Cortex of kidney (tissue), 1 donor: ENCODE data around the gene MAP3K2.

Experiments
- DNase-seq: peaks from one replicate; lab custom pipeline; 2025; lab: John Stamatoyannopoulos, UW

MAP3K2 gene, protein sequence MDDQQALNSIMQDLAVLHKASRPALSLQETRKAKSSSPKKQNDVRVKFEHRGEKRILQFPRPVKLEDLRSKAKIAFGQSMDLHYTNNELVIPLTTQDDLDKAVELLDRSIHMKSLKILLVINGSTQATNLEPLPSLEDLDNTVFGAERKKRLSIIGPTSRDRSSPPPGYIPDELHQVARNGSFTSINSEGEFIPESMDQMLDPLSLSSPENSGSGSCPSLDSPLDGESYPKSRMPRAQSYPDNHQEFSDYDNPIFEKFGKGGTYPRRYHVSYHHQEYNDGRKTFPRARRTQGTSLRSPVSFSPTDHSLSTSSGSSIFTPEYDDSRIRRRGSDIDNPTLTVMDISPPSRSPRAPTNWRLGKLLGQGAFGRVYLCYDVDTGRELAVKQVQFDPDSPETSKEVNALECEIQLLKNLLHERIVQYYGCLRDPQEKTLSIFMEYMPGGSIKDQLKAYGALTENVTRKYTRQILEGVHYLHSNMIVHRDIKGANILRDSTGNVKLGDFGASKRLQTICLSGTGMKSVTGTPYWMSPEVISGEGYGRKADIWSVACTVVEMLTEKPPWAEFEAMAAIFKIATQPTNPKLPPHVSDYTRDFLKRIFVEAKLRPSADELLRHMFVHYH

DNA sequence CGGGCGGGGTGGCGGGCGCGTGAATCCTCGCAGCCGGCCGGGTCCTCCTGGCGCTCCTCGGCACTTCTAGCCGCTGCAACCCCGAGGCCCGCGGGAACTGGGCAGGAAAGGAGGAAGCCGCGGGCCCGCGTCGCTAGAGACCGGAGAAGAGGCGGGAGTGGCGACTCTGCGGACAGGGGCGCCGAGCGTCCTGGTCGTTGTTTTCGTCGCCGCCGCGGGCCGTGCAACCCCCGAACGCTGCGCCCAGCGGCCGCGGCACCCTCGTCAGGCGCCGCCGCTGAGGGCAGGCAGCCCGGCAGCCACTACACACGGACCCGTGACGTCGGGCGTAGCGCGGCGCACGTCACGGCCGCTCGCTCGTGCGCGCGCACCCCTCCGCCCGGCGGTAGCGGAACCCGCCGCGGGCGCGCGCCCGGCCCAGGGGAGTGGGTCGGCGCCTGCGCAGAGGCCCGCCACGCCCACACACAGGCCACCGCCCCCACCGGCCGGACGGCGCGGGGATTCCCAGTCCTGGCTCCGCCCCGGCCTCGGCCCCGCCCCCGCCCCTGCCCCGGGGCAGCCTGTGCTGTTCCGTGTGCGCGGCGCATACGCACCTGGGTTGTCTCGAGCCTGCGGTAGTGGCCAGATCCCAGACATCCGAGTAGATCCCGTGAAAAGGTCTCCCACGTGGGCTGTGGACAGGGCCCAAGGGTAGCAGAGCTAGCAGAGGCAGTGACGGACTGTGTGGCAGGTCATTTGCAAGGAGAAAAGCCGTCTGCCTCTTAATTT is at the start of gene MAP3K2:
Gene MAP3K2, minus strand, starts transcription at position 321 of the 768 bp plus-strand sequence. CDS start 44,846 bp downstream, outside the sequence.
- peak; percentile 58 for DNase-seq

DNA sequence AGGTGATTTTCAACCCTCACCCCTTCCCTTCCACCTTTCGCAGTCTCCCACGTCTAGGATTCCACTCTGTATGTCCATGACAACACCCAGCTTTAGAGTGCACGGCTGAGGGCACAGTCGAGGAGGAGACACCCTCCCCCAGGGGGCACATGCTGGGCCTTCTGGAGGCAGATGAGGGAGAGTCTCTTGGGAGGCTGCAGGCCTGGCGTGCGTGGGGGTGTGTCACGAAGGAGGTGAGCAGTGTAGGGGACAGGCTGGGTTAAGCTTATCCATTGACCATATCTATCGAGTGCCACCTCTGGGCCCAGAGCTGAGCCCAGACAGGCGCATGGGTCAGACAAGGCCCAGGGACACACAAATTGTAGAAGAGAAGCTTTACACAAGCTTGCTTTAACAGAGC is 49.3 kb upstream of the MAP3K2 start:
- DNase-seq: no peak

DNA sequence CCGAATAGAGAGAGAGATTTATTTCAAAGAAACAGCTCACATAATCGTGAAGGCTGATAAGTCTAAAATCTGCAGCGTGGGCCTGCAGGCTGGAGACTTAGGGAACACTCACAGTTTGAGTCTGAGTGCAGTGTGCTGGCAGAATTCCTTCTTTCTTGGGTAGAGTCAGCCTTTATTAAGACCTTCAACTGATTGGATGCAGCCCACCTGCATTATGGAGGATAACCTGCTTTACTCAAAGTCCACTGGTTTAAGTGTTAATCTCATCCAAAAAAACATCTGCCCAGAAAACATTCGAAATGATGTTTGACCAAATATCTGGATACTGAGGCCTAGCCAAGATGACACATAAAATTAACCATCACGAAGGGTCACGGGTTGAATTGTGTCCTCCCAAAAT is 46.7 kb upstream of the MAP3K2 start:
- DNase-seq: no peak

DNA sequence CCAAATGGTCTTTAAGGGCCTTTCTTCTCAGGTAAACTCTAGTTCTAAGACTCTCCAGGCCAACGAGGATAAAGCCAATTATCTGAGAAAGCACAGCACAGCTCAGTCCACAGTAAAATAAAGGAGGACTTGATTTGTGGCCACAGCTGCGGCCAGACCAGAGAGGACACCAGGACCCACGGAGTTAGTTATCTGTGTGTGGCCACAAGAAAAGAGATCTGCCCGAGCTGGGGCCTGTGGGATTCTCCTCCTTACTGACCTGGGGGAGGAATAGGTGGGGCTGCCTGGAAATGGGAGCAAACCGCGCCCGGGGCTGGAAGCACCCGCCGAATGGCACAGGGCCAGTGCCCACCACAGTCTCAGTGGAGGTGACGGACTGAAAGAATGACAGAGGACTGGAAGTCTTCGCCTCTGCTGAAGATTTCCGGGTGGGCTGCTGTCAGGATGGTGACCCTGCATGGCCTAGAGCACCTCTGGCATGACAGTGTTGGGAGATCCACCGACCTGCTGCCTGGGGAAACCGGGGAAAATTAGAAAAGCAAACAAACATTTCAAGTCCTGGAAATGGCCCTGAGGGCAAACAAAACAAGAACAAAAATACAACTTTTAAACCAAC is 43.7 kb upstream of the MAP3K2 start:
- DNase-seq: no peak

DNA sequence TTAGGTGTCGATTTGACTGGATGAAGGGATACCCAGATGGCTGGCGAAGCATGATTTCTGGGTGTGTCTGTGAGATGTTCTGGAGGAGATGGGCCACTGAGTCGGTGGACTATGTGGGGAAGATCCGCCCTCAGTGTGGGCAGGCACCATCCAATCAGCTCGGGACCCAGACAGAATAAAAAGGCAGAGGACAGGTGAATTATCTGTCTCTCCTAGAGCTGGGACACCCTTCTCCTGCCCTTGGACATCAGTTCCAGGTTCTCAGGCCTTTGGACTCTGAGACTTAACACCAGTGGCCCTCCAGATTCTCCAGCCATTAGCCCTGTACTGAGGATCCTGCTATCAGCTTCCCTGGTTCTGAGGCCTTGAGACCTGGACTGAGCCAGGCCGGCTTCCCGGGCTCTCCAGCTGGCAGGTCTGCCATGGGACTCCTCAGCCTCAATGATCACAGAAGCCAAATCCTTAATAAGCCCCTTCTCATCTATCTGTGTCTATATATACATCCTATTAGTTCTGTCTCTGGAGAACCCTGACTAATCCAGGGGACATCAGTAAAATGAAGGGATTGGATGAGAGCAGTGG is 42.2 kb upstream of the MAP3K2 start:
- no peak for DNase-seq

DNA sequence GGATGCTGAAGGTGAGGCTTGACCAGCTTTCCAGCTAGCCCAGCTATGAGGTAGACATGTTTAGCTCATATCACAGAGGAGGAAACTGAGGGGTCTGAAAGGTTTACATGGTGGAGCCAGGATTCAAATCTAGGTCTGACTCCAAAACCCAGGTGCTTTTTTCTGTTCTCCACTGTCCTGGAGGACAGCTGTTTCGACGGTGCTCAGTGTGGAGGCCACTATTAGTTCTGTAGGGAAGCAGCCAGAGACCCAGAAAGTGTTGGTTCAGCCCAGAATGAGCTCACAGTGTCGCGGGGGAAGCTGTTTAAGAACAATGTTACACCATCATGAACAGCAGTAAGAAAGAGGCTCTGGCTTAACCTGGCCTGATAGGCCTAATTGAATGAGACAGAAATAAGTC is 41.5 kb upstream of the MAP3K2 start:
- DNase-seq: no peak

DNA sequence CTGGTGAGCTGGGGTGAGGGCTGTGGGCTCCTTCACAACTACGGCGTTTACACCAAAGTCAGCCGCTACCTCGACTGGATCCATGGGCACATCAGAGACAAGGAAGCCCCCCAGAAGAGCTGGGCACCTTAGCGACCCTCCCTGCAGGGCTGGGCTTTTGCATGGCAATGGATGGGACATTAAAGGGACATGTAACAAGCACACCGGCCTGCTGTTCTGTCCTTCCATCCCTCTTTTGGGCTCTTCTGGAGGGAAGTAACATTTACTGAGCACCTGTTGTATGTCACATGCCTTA is 41.0 kb upstream of the MAP3K2 start:
- no peak for DNase-seq

DNA sequence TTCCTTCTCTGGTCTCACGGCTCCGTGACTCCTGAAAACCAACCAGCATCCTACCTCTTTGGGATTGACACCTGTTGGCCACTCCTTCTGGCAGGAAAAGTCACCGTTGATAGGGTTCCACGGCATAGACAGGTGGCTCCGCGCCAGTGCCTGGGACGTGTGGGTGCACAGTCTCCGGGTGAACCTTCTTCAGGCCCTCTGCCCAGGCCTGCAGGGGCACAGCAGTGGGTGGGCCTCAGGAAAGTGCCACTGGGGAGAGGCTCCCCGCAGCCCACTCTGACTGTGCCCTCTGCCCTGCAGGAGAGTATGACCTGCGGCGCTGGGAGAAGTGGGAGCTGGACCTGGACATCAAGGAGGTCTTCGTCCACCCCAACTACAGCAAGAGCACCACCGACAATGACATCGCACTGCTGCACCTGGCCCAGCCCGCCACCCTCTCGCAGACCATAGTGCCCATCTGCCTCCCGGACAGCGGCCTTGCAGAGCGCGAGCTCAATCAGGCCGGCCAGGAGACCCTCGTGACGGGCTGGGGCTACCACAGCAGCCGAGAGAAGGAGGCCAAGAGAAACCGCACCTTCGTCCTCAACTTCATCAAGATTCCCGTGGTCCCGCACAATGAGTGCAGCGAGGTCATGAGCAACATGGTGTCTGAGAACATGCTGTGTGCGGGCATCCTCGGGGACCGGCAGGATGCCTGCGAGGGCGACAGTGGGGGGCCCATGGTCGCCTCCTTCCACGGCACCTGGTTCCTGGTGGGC is 40.5 kb upstream of the MAP3K2 start:
- no peak for DNase-seq

DNA sequence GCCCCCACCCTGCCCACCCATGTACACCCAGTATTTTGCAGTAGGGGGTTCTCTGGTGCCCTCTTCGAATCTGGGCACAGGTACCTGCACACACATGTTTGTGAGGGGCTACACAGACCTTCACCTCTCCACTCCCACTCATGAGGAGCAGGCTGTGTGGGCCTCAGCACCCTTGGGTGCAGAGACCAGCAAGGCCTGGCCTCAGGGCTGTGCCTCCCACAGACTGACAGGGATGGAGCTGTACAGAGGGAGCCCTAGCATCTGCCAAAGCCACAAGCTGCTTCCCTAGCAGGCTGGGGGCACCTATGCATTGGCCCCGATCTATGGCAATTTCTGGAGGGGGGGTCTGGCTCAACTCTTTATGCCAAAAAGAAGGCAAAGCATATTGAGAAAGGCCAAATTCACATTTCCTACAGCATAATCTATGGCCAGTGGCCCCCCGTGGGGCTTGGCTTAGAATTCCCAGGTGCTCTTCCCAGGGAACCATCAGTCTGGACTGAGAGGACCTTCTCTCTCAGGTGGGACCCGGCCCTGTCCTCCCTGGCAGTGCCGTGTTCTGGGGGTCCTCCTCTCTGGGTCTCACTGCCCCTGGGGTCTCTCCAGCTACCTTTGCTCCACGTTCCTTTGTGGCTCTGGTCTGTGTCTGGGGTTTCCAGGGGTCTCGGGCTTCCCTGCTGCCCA is 39.7 kb upstream of the MAP3K2 start:
- DNase-seq: no peak

DNA sequence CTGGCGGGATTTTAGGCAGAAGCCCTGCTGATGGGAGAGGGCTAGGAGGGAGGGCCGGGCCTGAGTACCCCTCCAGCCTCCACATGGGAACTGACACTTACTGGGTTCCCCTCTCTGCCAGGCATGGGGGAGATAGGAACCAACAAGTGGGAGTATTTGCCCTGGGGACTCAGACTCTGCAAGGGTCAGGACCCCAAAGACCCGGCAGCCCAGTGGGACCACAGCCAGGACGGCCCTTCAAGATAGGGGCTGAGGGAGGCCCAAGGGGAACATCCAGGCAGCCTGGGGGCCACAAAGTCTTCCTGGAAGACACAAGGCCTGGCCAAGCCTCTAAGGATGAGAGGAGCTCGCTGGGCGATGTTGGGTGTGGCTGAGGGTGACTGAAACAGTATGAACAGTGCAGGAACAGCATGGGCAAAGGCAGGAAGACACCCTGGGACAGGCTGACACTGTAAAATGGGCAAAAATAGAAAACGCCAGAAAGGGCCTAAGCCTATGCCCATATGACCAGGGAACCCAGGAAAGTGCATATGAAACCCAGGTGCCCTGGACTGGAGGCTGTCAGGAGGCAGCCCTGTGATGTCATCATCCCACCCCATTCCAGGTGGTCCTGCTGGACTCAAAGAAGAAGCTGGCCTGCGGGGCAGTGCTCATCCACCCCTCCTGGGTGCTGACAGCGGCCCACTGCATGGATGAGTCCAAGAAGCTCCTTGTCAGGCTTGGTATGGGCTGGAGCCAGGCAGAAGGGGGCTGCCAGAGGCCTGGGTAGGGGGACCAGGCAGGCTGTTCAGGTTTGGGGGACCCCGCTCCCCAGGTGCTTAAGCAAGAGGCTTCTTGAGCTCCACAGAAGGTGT is 39.0 kb upstream of the MAP3K2 start:
- DNase-seq: no peak

DNA sequence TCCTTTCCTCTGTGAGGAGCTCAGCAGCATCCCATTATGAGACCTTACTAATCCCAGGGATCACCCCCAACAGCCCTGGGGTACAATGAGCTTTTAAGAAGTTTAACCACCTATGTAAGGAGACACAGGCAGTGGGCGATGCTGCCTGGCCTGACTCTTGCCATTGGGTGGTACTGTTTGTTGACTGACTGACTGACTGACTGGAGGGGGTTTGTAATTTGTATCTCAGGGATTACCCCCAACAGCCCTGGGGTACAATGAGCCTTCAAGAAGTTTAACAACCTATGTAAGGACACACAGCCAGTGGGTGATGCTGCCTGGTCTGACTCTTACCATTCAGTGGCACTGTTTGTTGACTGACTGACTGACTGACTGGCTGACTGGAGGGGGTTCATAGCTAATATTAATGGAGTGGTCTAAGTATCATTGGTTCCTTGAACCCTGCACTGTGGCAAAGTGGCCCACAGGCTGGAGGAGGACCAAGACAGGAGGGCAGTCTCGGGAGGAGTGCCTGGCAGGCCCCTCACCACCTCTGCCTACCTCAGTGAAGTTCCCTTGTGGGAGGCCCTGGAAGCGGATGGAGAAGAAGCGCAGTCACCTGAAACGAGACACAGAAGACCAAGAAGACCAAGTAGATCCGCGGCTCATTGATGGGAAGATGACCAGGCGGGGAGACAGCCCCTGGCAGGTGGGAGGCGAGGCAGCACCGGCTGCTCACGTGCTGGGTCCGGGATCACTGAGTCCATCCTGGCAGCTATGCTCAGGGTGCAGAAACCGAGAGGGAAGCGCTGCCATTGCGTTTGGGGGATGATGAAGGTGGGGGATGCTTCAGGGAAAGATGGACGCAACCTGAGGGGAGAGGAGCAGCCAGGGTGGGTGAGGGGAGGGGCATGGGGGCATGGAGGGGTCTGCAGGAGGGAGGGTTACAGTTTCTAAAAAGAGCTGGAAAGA is 38.0 kb upstream of the MAP3K2 start:
- no peak for DNase-seq

DNA sequence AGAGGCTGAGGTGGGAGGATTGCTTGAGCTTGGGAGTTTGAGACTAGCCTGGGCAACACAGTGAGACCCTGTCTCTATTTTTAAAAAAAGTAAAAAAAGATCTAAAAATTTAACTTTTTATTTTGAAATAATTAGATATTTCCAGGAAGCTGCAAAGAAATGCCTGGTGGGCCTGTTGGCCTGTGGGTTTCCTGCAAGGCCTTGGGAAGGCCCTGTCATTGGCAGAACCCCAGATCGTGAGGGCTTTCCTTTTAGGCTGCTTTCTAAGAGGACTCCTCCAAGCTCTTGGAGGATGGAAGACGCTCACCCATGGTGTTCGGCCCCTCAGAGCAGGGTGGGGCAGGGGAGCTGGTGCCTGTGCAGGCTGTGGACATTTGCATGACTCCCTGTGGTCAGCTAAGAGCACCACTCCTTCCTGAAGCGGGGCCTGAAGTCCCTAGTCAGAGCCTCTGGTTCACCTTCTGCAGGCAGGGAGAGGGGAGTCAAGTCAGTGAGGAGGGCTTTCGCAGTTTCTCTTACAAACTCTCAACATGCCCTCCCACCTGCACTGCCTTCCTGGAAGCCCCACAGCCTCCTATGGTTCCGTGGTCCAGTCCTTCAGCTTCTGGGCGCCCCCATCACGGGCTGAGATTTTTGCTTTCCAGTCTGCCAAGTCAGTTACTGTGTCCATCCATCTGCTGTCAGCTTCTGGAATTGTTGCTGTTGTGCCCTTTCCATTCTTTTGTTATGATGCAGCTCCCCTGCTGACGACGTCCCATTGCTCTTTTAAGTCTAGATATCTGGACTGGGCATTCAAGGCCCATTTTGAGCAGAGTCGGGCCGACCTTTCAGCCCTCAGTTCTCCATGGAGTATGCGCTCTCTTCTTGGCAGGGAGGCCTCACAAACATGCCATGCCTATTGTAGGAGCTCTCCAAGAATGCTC is 37.1 kb upstream of the MAP3K2 start:
- no peak for DNase-seq

DNA sequence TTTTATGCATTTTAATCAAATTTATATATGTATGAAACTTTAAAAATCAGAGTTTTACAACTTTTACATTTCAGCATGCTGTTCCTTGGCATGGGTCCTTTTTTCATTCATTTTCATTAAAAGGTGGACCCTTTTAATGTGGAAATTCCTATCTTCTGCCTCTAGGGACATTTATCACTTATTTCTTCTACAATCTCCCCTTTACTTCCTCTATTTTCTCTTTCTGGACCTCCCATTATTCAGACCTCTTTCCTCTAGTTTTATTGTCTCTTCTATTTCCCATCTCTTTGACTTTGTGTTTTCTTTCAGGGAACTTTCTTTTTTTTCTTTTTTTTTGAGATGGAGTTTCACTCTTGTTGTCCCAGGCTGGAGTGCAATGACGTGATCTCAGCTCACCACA is 36.1 kb upstream of the MAP3K2 start:
- DNase-seq: no peak

DNA sequence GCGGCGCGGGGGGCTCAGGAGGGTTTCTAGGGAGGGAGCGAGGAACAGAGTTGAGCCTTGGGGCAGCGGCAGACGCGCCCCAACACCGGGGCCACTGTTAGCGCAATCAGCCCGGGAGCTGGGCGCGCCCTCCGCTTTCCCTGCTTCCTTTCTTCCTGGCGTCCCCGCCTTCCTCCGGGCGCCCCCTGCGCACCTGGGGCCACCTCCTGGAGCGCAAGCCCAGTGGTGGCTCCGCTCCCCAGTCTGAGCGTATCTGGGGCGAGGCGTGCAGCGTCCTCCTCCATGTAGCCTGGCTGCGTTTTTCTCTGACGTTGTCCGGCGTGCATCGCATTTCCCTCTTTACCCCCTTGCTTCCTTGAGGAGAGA is 35.7 kb upstream of the MAP3K2 start:
- DNase-seq: no peak

DNA sequence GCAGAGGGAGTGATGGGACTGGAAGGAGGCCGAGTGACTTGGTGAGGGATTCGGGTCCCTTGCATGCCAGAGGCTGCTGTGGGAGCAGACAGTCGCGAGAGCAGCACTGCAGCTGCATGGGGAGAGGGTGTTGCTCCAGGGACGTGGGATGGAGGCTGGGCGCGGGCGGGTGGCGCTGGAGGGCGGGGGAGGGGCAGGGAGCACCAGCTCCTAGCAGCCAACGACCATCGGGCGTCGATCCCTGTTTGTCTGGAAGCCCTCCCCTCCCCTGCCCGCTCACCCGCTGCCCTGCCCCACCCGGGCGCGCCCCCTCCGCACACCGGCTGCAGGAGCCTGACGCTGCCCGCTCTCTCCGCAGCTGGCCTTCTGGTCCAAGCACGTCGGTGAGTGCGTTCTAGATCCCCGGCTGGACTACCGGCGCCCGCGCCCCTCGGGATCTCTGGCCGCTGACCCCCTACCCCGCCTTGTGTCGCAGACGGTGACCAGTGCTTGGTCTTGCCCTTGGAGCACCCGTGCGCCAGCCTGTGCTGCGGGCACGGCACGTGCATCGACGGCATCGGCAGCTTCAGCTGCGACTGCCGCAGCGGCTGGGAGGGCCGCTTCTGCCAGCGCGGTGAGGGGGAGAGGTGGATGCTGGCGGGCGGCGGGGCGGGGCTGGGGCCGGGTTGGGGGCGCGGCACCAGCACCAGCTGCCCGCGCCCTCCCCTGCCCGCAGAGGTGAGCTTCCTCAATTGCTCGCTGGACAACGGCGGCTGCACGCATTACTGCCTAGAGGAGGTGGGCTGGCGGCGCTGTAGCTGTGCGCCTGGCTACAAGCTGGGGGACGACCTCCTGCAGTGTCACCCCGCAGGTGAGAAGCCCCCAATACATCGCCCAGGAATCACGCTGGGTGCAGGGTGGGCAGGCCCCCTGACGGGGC is 35.0 kb upstream of the MAP3K2 start:
- no peak for DNase-seq

DNA sequence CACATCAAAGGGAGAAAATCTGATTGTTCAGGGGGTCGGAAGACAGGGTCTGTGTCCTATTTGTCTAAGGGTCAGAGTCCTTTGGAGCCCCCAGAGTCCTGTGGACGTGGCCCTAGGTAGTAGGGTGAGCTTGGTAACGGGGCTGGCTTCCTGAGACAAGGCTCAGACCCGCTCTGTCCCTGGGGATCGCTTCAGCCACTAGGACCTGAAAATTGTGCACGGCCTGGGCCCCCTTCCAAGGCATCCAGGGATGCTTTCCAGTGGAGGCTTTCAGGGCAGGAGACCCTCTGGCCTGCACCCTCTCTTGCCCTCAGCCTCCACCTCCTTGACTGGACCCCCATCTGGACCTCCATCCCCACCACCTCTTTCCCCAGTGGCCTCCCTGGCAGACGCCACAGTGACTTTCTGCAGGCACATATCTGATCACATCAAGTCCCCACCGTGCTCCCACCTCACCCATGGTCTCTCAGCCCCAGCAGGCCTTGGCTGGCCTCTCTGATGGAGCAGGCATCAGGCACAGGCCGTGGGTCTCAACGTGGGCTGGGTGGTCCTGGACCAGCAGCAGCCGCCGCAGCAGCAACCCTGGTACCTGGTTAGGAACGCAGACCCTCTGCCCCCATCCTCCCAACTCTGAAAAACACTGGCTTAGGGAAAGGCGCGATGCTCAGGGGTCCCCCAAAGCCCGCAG is 34.2 kb upstream of the MAP3K2 start:
- no peak for DNase-seq
